Psoas muscle (tissue), 8 donors: ENCODE data around the gene RRBP1. TPM values are rescaled to one million over a fixed set of nuclear protein-coding genes. Genes with fewer than 3 reads are reported as not detected.

Experiments used
- ATAC-seq, 4 donors: fragments of 200-7000 bp; cut with Tn5 transposase; one replicate each; pipeline ENCODE4 v1.9.1; 2020; ENCODE audit warnings: moderate library complexity in 3 of 4, mild to moderate bottlenecking in 2 of 4
- DNase-seq, 2 donors: peaks; one replicate each; pipeline ENCODE4 v3.0.0-alpha.2; 2020
- H3K27ac ChIP-seq: fragments of 200-600 bp; one replicate; pipeline ENCODE4 v1.8.0; 2022
- H3K27me3 ChIP-seq, 3 donors: fragments of 200-600 bp in 1 of 3; one replicate each; pipeline versions ENCODE4 v1.6.1 to v1.8.0; 2013 to 2022; ENCODE audit warnings: low read length in 2 of 3, mild to moderate bottlenecking in 2 of 3, moderate library complexity in 1 of 3; ENCODE audit not compliant: insufficient read depth in 3 of 3
- H3K36me3 ChIP-seq, 2 donors: fragments of 200-600 bp in 1 of 2; one replicate each; pipeline versions ENCODE4 v1.6.1 to v1.8.0; 2013 to 2022; ENCODE audit warnings: low read depth in 1 of 2, mild to moderate bottlenecking in 1 of 2, moderate library complexity in 1 of 2; ENCODE audit not compliant: insufficient read depth in 1 of 2
- H3K4me1 ChIP-seq: fragments of 200-600 bp; one replicate; pipeline ENCODE4 v1.8.0; 2022
- H3K4me3 ChIP-seq: fragments of 200-600 bp; one replicate; pipeline ENCODE4 v1.8.0; 2022; ENCODE audit warnings: mild to moderate bottlenecking
- H3K9me3 ChIP-seq: fragments of 200-600 bp; one replicate; pipeline ENCODE4 v1.8.0; 2022
- CTCF ChIP-seq: fragments of 200-600 bp; IDR thresholded peaks from one replicate; pipeline ENCODE4 v1.8.0; 2022; ENCODE audit warnings: antibody characterized with exemption
- WGBS, 3 donors: extraction: QIAGEN DNeasy Blood & Tissue Kit; methylation state at CpG; one replicate each; pipeline versions ENCODE4 v1.1.6 to v1.1.7; 2013; 5-methylcytosine and 5-hydroxymethylcytosine counted together
- intact Hi-C, 2 donors: fragments of 100-400 bp; cut with DNase I; formaldehyde crosslinking; loops; one replicate each; pipeline versions ENCODE4 v1.11.0 to v1.14.2; 2022
- polyA plus RNA-seq, 3 donors: library from polyadenylated mRNA; stranded (reverse); fragments of 200-250 nt; gene quantifications; one replicate each; pipeline ENCODE4 v1.2.3, GENCODE V29; 2013
- total RNA-seq, 4 donors: library from RNA; stranded (reverse); fragmentation: NEBNext Ultra II Directional in 2 of 4; extraction: Animal tissue kit (Norgen Biotek cat#: 25700) in 2 of 4; gene quantifications; one replicate each; pipeline versions ENCODE4 v1.2.1 to v1.2.4, GENCODE V29; 2021 to 2023
- donor health status: healthy with polysubstance abuse.
- donor health status: DM: no; HTN: no; CAD: no; lungs with moderate emphysema.
- donor health status: Bipolar disorder and iron deficiency.
- donor health status: healthy.
- donor health status: DM: yes; HTN: yes; CAD: no.
- donor health status: DM: no; HTN: no; CAD: no.
- donor health status: DM: no; HTN: no; CAD: no.
- donor health status: DM: yes; HTN: yes; CAD: no.

RRBP1 gene
- total and polyA plus RNA-seq, 7 donors = 14.2 to 40.8 (median 21.8) TPM

- no peak for TF ChIP-seq CTCF
- Histone ChIP-seq H3K9me3 (no peaks in the 10 kb centered on the region), H3K4me1 (peaks cover 6% of the 10 kb centered on the region), H3K27me3 (no peaks in the 10 kb centered on the region), H3K36me3 (peaks cover 0 to 74% of the 10 kb centered on the region in 2 donors), H3K27ac (no peak overlapping the region), H3K4me3 (no peak overlapping the region)
- WGBS, 3 donors = 92 to 95% (median 93%) methylated on average over 13 of the region's 13 CpGs
- ATAC-seq (no peak), DNase-seq (no peak)
- intact Hi-C loops = no loop called here
Observed at GRCh38 chr20:17633221-17633849, 48.7 kb downstream of the RRBP1 start.

- Histone ChIP-seq H3K36me3 (peaks cover 0 to 78% of the 10 kb centered on the region in 2 donors), H3K9me3 (no peaks in the 10 kb centered on the region), H3K4me1 (peaks cover 6% of the 10 kb centered on the region), H3K4me3 (no peak overlapping the region), H3K27me3 (no peaks in the 10 kb centered on the region), H3K27ac (no peak overlapping the region)
- intact Hi-C loops = no loop called here
- ATAC-seq (no peak), DNase-seq (no peak)
- no peak for TF ChIP-seq CTCF
- 89 to 94% (median 91%) methylated on average over 9 of the region's 9 CpGs for WGBS, 3 donors
Observed at GRCh38 chr20:17631576-17632319, 50.3 kb downstream of the RRBP1 start.

- 92 to 93% (median 92%) methylated on average over 6 of the region's 6 CpGs for WGBS, 3 donors
- no peak for TF ChIP-seq CTCF
- intact Hi-C loops = no loop called here
Observed at GRCh38 chr20:17630806-17631195, 51.2 kb downstream of the RRBP1 start.

GRCh38 chr20:17630151-17630805, 51.8 kb downstream of the RRBP1 start:
- H3K27ac ChIP-seq = no peak overlapping the region
- H3K4me1 ChIP-seq = no peaks in the 10 kb centered on the region
- intact Hi-C loops = no loop called here
- peaks cover 0 to 75% of the 10 kb centered on the region in 2 donors for H3K36me3 ChIP-seq
- H3K27me3 ChIP-seq = no peaks in the 10 kb centered on the region
- H3K9me3 ChIP-seq = no peaks in the 10 kb centered on the region
- no peak overlapping the region for H3K4me3 ChIP-seq
- TF ChIP-seq CTCF = no peak
- no peak for DNase-seq
- ATAC-seq = no peak
- 84 to 87% (median 84%) methylated on average over 11 of the region's 11 CpGs for WGBS, 3 donors

More at GRCh38 chr20:17630806-17631195, 51.2 kb downstream of the RRBP1 start:
- Histone ChIP-seq H3K4me3 (no peak overlapping the region), H3K4me1 (peaks cover under 1% of the 10 kb centered on the region), H3K36me3 (peaks cover 0 to 79% of the 10 kb centered on the region in 2 donors), H3K27me3 (no peaks in the 10 kb centered on the region), H3K9me3 (no peaks in the 10 kb centered on the region), H3K27ac (no peak overlapping the region)
- no peak for DNase-seq
- no peak for ATAC-seq
